DOHH2 (cell line): Measurements from ENCODE around the gene SHB.

ENCODE experiments used
- CTCF ChIP-seq: fragments of 200-600 bp; sonication (generic); IDR thresholded peaks from one replicate; pipeline ENCODE4 v1.5.1; 2014; ENCODE audit warnings: antibody characterized with exemption, mild to moderate bottlenecking, low read depth, low read length; ENCODE audit not compliant: poor library complexity, severe bottlenecking
- EZH2phosphoT487 ChIP-seq: fragments of 200-600 bp; sonication (generic); IDR thresholded peaks from 2 replicates; pipeline ENCODE4 v1.6.1; 2017; ENCODE audit warnings: borderline replicate concordance, mild to moderate bottlenecking, antibody characterized with exemption, low read length, moderate library complexity, mixed read lengths

GRCh38 chr9:37936376-37936775, 132.7 kb downstream of the SHB start:
- TF ChIP-seq CTCF, result no peak
- no peak for TF ChIP-seq EZH2phosphoT487
